Neural cell (in vitro differentiated cells): ENCODE measurements around the gene LYZ. TPM values are rescaled to one million over a fixed set of nuclear protein-coding genes. Genes with fewer than 3 reads are reported as not detected.

Source experiments
- H2AFZ ChIP-seq: fragments of 200-600, 300-800 bp; sonication (generic), shearing (Covaris generic); 2 replicates; pipeline ENCODE4 v1.6.0; 2014; ENCODE audit warnings: low read depth, mild to moderate bottlenecking, antibody characterized with exemption, low read length, moderate library complexity
- H3F3A ChIP-seq: fragments of 200-600 bp; shearing (Covaris generic); 2 replicates; pipeline ENCODE4 v1.6.1; 2016; ENCODE audit warnings: mild to moderate bottlenecking, moderate library complexity, mixed read lengths, antibody characterized with exemption, low read length; ENCODE audit not compliant: insufficient read depth, poor library complexity, severe bottlenecking
- H3K27ac ChIP-seq: fragments of 200-600, 300-800 bp; sonication (generic), shearing (Covaris generic); 2 replicates; pipeline ENCODE4 v1.5.1; 2014; ENCODE audit warnings: mild to moderate bottlenecking, low read length, moderate library complexity
- H3K27me3 ChIP-seq: fragments of 300-800, 200-600 bp; sonication (generic), shearing (Covaris generic); 2 replicates; pipeline ENCODE4 v1.6.0; 2014; ENCODE audit warnings: mild to moderate bottlenecking, low read depth, low read length, moderate library complexity; ENCODE audit not compliant: insufficient read depth
- H3K36me3 ChIP-seq: fragments of 300-800, 200-600 bp; sonication (generic), shearing (Covaris generic); 2 replicates; pipeline ENCODE4 v1.5.1; 2014; ENCODE audit warnings: mild to moderate bottlenecking, antibody characterized with exemption, low read length, moderate library complexity; ENCODE audit not compliant: insufficient read depth
- H3K4me2 ChIP-seq: fragments of 300-800, 200-600 bp; sonication (generic), shearing (Covaris generic); 2 replicates; pipeline ENCODE4 v1.6.0; 2014; ENCODE audit warnings: mild to moderate bottlenecking, low read length
- H3K4me3 ChIP-seq: fragments of 300-800, 200-600 bp; sonication (generic), shearing (Covaris generic); 2 replicates; pipeline ENCODE4 v1.5.1; 2014; ENCODE audit warnings: mild to moderate bottlenecking, low read length, moderate library complexity
- H3K79me2 ChIP-seq: fragments of 200-600 bp; shearing (Covaris generic); replicated peaks from 2 replicates; pipeline ENCODE4 v1.6.0; 2014; ENCODE audit warnings: mild to moderate bottlenecking, low read length, moderate library complexity; ENCODE audit not compliant: insufficient read depth
- H3K9ac ChIP-seq: fragments of 300-800, 200-600 bp; sonication (generic), shearing (Covaris generic); 2 replicates; pipeline ENCODE4 v1.6.1; 2016; ENCODE audit warnings: mild to moderate bottlenecking, low read length, mixed read lengths
- H3K9me2 ChIP-seq: fragments of 200-600 bp; shearing (Covaris generic); 2 replicates; pipeline ENCODE4 v1.6.1; 2016; ENCODE audit warnings: mild to moderate bottlenecking, low read length, mixed read lengths; ENCODE audit not compliant: insufficient read depth
- H3K9me3 ChIP-seq: fragments of 200-600, 300-800 bp; sonication (generic), shearing (Covaris generic); 2 replicates; pipeline ENCODE4 v1.6.1; 2016; ENCODE audit warnings: mild to moderate bottlenecking, mixed run types, low read length, moderate library complexity, mixed read lengths
- H4K20me1 ChIP-seq: fragments of 200-600 bp; shearing (Covaris generic); 2 replicates; pipeline ENCODE4 v1.6.1; 2016; ENCODE audit warnings: mild to moderate bottlenecking, mixed run types; ENCODE audit not compliant: insufficient read depth
- EP300 ChIP-seq: fragments of 450-650 bp; conservative IDR thresholded peaks from 2 replicates; pipeline ENCODE4 v1.6.1; 2014; ENCODE audit warnings: antibody characterized with exemption, mild to moderate bottlenecking, moderate library complexity; ENCODE audit not compliant: poor library complexity, severe bottlenecking
- EZH2 ChIP-seq: fragments of 200-600, 300-800 bp; shearing (Covaris generic), sonication (generic); IDR thresholded peaks from 2 replicates; pipeline ENCODE4 v1.6.1; 2014; ENCODE audit warnings: antibody characterized with exemption, low read length, borderline replicate concordance, mild to moderate bottlenecking; ENCODE audit not compliant: insufficient read depth, poor library complexity, severe bottlenecking
- MXI1 ChIP-seq: fragments of 450-650 bp; conservative IDR thresholded peaks from 2 replicates; pipeline ENCODE4 v1.6.1; 2014; ENCODE audit warnings: antibody characterized with exemption, mild to moderate bottlenecking; ENCODE audit not compliant: poor library complexity, severe bottlenecking
- POLR2AphosphoS5 ChIP-seq: IDR thresholded peaks from 2 replicates; pipeline ENCODE4 v1.6.1; 2012
- RAD21 ChIP-seq: fragments of 450-650 bp; conservative IDR thresholded peaks from 2 replicates; pipeline ENCODE4 v1.6.1; 2014; ENCODE audit warnings: antibody characterized with exemption, mild to moderate bottlenecking, moderate library complexity
- REST ChIP-seq: IDR thresholded peaks from 2 replicates; pipeline ENCODE4 v1.6.1; 2012; ENCODE audit warnings: borderline replicate concordance
- SMC3 ChIP-seq: fragments of 450-650 bp; conservative IDR thresholded peaks from 2 replicates; pipeline ENCODE4 v1.6.1; 2014; ENCODE audit warnings: antibody characterized with exemption, mild to moderate bottlenecking, moderate library complexity; ENCODE audit not compliant: poor library complexity
- TAF1 ChIP-seq: IDR thresholded peaks from 2 replicates; pipeline ENCODE4 v1.6.1; 2012; ENCODE audit warnings: low read depth
- polyA plus RNA-seq: library from polyadenylated mRNA; depleted of rRNA; stranded (reverse); fragments of >200 nt; gene quantifications from 2 replicates; pipeline ENCODE4 v1.2.3, GENCODE V29; 2014

The LYZ gene
- polyA plus RNA-seq, 1 donor from 2014 or later: 0.20 TPM

- no peak overlapping the region for H3K27ac ChIP-seq
- no peaks in the 10 kb centered on the region for H3K9me2 ChIP-seq
- H2AFZ ChIP-seq: no peak overlapping the region
- no peak overlapping the region for H3K4me2 ChIP-seq
- no peaks in the 10 kb centered on the region for H3K36me3 ChIP-seq
- no peaks in the 10 kb centered on the region for H4K20me1 ChIP-seq
- no peak overlapping the region for H3K9ac ChIP-seq
- H3K79me2 ChIP-seq: no peaks in the 10 kb centered on the region
- H3K9me3 ChIP-seq: no peaks in the 10 kb centered on the region
- no peaks in the 10 kb centered on the region for H3K27me3 ChIP-seq
- no peak overlapping the region for H3K4me3 ChIP-seq
- no peaks in the 10 kb centered on the region for H3F3A ChIP-seq
- TF ChIP-seq REST (no peak), EP300 (no peak), POLR2AphosphoS5 (no peak), SMC3 (no peak)
Measured at GRCh38 chr12:69352904-69353303, 4.7 kb downstream of the LYZ start.

- no peaks in the 10 kb centered on the region for H3K9me2 ChIP-seq
- H3F3A ChIP-seq: peaks cover 2% of the 10 kb centered on the region
- H3K4me2 ChIP-seq: no peak overlapping the region
- H3K79me2 ChIP-seq: no peaks in the 10 kb centered on the region
- no peak overlapping the region for H3K4me3 ChIP-seq
- no peaks in the 10 kb centered on the region for H4K20me1 ChIP-seq
- no peak overlapping the region for H3K9ac ChIP-seq
- TF ChIP-seq SMC3: no peak
- no peak for TF ChIP-seq RAD21
- no peak for TF ChIP-seq EP300
- TF ChIP-seq TAF1: no peak
- TF ChIP-seq REST: no peak
- TF ChIP-seq POLR2AphosphoS5: no peak
- no peak overlapping the region for H3K27ac ChIP-seq
- H3K27me3 ChIP-seq: no peaks in the 10 kb centered on the region
- H2AFZ ChIP-seq: no peak overlapping the region
- no peaks in the 10 kb centered on the region for H3K36me3 ChIP-seq
- no peaks in the 10 kb centered on the region for H3K9me3 ChIP-seq
Measured at GRCh38 chr12:69354172-69354555, 6.0 kb downstream of the LYZ start.

- Histone ChIP-seq H3K9me3 (no peaks in the 10 kb centered on the region), H3K4me2 (no peak overlapping the region), H4K20me1 (no peaks in the 10 kb centered on the region), H2AFZ (no peak overlapping the region), H3K9ac (no peak overlapping the region), H3K9me2 (no peaks in the 10 kb centered on the region), H3K79me2 (no peaks in the 10 kb centered on the region), H3K4me3 (no peak overlapping the region), H3F3A (peaks cover 5% of the 10 kb centered on the region), H3K27me3 (no peaks in the 10 kb centered on the region), H3K27ac (no peak overlapping the region), H3K36me3 (no peaks in the 10 kb centered on the region)
- TF ChIP-seq RAD21 (no peak), EP300 (no peak), POLR2AphosphoS5 (no peak), MXI1 (no peak), EZH2 (no peak), TAF1 (no peak), REST (no peak)
Measured at GRCh38 chr12:69354556-69355187, 6.5 kb downstream of the LYZ start.
